SH-SY5Y (cell line): ENCODE measurements around the gene GID8.

Experiments
- GATA2 ChIP-seq: IDR thresholded peaks from 2 replicates; pipeline ENCODE4 v1.6.1; 2011; ENCODE audit warnings: mild to moderate bottlenecking, low read depth, low read length
- GATA3 ChIP-seq: IDR thresholded peaks from 2 replicates; pipeline ENCODE4 v1.6.1; 2011; ENCODE audit warnings: low read depth, mild to moderate bottlenecking, low read length, moderate library complexity

The GID8 gene

DNA sequence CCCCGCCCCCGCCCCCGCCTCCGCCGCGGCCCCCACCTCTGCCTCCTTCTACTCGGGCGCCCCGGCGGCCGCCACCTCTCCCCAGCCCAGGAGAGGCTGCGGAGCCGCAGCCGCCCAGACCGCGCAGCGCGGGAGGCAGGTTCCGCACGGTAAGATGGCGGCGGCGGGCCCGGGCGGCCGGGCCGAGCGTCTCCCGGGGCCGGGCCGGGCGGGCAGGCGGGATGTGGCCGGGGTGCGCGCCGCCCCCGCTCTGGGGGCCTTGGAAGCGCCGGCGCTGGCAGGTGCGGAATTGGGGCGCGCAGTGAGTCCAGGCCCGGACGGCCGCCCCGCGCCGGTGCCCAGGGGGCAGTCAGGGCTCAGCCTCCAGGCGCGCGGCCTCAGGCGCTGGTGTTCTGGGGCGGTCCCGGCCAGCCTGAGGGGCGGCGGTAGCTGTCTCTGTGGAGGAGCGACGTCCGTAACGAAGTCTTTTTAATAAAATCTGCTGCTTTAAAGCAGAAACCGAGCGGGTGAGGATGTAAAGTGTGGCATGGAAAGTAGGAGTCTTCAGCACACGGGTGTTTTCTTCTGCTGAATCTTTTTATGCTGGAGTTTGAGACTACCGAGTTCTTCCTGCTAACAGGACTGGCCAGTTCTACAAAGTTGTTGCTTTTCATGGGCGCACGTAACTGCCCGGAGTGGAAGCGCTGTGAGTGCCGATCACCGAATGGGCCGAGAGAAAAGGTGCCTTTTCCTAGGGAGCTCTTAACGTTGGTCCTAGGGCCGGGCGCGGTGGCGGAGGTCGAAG, at the start of gene GID8:
Gene GID8, plus strand, starts transcription at position 43 of the 784 bp plus-strand sequence. CDS start 3,356 bp downstream, outside the sequence.
- TF ChIP-seq GATA3 = no peak
- TF ChIP-seq GATA2 = no peak

GRCh38 chr20:62888406-62888805, 49.5 kb upstream of the GID8 start:
- TF ChIP-seq GATA2 (no peak), GATA3 (no peak)

DNA sequence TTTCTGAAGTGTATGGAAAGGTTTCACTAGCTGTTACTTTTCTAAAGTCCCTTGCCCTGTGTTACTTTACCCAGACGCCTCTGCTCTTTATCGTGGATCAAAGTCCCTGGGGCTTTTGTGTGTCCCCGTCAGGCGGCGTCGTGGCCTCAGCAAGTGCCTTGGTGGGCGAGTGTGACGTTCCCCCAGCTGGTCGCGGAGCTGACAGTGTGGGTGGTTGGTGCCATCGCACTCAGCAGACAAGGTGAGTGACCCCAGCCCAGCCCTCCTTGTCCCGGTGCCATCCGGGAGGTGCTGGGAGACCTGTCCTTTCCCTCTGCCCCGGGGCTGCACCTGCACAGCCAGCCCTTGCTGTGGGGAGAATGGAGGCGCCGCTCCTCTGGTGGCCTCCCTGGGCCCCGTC, 49.0 kb upstream of the GID8 start:
- no peak for TF ChIP-seq GATA3
- TF ChIP-seq GATA2 = no peak

DNA sequence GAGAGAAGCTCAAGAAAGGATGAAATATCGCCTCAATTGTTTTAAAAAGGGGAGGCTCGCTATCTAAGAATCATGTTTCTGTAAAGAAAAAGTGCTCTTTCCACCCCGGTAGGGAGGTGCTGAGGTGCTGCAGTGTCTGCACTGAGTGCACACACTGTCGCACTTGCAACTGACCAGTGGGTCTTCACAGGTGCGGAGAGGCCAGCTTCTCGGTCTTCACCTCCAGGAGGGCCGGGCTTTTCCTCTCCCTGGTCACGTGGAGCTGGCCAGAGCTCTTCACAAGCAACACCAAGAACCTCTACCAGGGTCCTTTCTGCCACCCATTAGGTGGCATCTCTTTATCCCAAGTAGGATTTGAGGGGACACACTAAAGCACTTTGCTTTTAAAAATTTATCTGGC, 48.5 kb upstream of the GID8 start:
- TF ChIP-seq GATA2 (no peak), GATA3 (no peak)

DNA sequence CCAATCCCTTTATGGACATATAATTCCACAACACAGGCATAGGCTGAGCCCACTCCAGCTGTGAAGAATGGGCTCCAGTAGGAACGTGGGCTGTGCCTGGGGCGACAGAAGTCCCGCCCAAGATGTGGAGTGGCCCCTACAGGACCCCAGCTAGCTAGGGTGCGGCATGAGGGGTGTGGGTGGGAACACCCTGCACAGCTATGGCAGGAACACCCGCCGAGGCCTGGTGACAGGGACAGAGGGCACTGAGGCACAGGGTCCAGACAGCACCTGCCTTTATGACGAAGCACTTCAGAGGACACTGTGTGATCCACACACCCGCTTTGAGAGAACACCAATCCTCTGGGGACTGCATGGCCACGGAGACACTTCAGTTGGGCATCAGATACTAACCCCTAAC, 48.1 kb upstream of the GID8 start:
- no peak for TF ChIP-seq GATA2

GRCh38 chr20:62890444-62890843, 47.5 kb upstream of the GID8 start:
- no peak for TF ChIP-seq GATA3
- no peak for TF ChIP-seq GATA2

- TF ChIP-seq GATA3 = no peak
Measured at GRCh38 chr20:62891111-62891510, 46.8 kb upstream of the GID8 start.

- no peak for TF ChIP-seq GATA3
- no peak for TF ChIP-seq GATA2
Measured at GRCh38 chr20:62892348-62893304, 45.3 kb upstream of the GID8 start.

DNA sequence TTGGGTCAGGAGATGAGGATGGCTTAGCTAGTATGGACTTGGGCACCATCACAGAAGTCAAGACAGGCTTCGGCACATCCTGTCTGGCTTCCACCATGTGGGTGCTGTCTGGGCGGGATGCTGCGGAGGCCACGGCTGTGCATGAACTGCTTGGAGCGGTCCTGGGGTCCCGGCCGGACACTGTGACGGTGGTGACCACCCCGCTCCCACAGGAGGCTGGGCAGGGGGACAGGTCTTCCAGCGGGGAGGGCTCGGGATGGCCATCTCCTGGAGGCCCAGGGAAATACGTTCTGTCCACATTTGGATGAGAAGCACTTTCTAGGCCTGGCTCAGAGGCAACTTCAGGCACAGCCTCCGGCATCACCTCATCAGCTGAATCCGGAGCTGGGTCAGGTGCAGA, 44.2 kb upstream of the GID8 start:
- TF ChIP-seq GATA2 (no peak), GATA3 (no peak)

- TF ChIP-seq GATA3 = no peak
Measured at GRCh38 chr20:62894261-62894660, 43.7 kb upstream of the GID8 start.

- TF ChIP-seq GATA2 (no peak), GATA3 (no peak)
Measured at GRCh38 chr20:62895539-62895938, 42.4 kb upstream of the GID8 start.

DNA sequence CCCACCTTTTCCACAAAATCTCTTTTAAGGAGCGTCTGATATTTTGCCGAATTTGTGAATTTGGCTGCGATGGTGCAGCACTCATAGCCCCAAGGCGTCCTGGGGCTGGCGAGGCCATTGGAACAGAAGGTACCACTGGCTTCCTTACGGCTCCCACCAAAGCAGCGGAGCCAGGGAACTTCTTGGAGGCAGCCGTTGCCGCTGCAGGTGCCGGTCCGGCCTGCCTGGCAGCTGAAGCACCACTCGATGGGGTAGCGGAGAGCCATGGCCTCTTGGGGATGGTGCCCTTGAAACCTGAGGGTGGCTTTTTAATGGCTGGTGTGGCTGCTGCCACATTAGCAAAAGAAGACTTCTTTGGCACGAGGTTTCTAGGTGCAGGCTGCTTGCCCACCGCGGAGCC, 41.4 kb upstream of the GID8 start:
- no peak for TF ChIP-seq GATA2
- no peak for TF ChIP-seq GATA3

DNA sequence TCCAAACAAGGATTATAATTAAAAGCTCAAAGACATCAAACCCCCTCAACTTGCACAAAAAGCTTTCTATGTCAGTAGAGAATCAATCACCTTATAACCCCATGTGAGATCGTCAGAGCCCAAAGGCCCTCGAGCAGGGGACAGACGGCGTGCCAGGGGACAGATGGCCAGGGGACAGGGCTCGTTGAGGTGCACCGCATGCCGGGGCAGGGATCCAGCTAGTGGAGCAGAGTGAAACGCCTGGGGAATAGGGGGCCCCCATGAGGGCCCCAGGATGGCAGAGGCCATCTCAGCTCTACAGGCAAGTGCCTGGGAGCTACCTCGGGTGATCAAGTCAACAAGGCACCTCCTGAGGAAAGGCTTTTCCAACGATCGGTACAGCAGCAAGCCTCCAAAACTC, 40.3 kb upstream of the GID8 start:
- TF ChIP-seq GATA3 (no peak), GATA2 (no peak)

DNA sequence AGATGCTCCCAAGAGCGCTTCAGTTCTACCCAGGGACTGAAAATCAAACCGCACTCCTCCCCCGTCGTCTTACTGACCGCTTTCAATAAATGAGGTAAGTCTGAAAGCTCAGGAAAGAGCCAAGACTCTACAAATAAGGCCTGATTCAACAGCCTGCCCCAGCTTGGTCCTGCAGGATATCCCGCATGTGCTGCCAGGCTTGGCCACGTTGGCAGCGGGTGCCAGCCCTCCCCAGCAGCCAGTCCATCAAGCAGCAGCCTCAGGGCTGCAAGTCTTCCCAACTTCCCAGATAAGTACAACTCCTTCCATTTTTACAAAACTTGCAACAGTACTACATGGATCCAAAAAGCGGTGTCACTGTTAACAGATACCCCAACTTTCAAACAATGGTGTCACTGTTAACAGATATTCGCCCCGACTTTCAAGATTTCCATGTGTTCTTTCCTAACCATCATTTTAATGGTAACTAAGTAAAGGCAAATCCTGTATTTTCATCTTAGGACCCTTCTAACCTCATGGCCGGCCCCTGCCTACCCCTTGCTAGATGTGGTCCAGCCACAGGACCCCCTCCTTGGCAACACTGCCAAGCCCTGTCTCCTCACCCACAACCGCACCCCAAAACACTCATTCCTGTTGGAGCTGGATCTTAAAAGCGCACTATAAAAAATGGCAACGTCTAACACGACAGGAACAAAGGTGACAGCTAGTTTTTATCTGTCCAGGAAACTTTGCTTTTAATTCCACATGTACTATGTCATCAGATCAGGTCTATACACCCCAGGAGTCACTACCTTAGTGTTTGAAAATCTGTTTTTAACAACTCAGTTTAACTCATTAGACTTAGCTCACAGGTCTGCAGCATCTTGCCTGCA, 39.6 kb upstream of the GID8 start:
- TF ChIP-seq GATA2 (no peak), GATA3 (no peak)
